MM.1S (cell line): ENCODE results near the gene MOCOS.
"Not testable (repeated sequence)": the region's sequence is repeated elsewhere in the genome, so short reads cannot be mapped to it uniquely, and the experiment has no call there.

Experiments used
- DNase-seq: peaks from one replicate; pipeline ENCODE4 v3.0.0-alpha.2; 2015
- H2AFZ ChIP-seq: fragments of 300-600 bp; sonication (generic); 2 replicates; pipeline ENCODE4 v1.6.0; 2016; ENCODE audit warnings: antibody characterized with exemption, low read length
- H3F3A ChIP-seq: fragments of 300-600 bp; sonication (generic); 2 replicates; pipeline ENCODE4 v1.6.1; 2016; ENCODE audit warnings: mild to moderate bottlenecking, antibody characterized with exemption, low read length, moderate library complexity, mixed read lengths; ENCODE audit not compliant: insufficient read depth
- H3K27ac ChIP-seq: fragments of 300-600 bp; sonication (generic); 2 replicates; pipeline ENCODE4 v1.5.1; 2016; ENCODE audit warnings: mild to moderate bottlenecking, low read length
- H3K27me3 ChIP-seq: fragments of 300-600 bp; sonication (generic); replicated peaks from 2 replicates; pipeline ENCODE4 v1.6.0; 2016; ENCODE audit warnings: low read length; ENCODE audit not compliant: insufficient read depth
- H3K36me3 ChIP-seq: fragments of 300-600 bp; sonication (generic); replicated peaks from 2 replicates; pipeline ENCODE4 v1.6.1; 2016; ENCODE audit warnings: mild to moderate bottlenecking, low read length, mixed read lengths; ENCODE audit not compliant: insufficient read depth
- H3K4me1 ChIP-seq: fragments of 300-600 bp; sonication (generic); 2 replicates; pipeline ENCODE4 v1.6.1; 2016; ENCODE audit warnings: low read length, mixed read lengths
- H3K4me2 ChIP-seq: fragments of 300-600 bp; sonication (generic); 2 replicates; pipeline ENCODE4 v1.6.0; 2016; ENCODE audit warnings: low read depth, low read length
- H3K4me3 ChIP-seq: fragments of 300-600 bp; sonication (generic); 2 replicates; pipeline ENCODE4 v1.5.1; 2016; ENCODE audit warnings: low read length, mixed read lengths
- H3K79me2 ChIP-seq: fragments of 300-600 bp; sonication (generic); 2 replicates; pipeline ENCODE4 v1.6.1; 2016; ENCODE audit warnings: mixed run types, low read length, mixed read lengths
- H3K9ac ChIP-seq: fragments of 300-600 bp; sonication (generic); 2 replicates; pipeline ENCODE4 v1.6.1; 2016; ENCODE audit warnings: low read length, mixed read lengths
- H3K9me2 ChIP-seq: fragments of 300-600 bp; sonication (generic); replicated peaks from 2 replicates; pipeline ENCODE4 v1.6.1; 2016; ENCODE audit warnings: mild to moderate bottlenecking, low read length, mixed read lengths; ENCODE audit not compliant: insufficient read depth
- H3K9me3 ChIP-seq: fragments of 300-600 bp; sonication (generic); replicated peaks from 2 replicates; pipeline ENCODE4 v1.6.1; 2016; ENCODE audit warnings: mild to moderate bottlenecking, low read length, mixed read lengths; ENCODE audit not compliant: insufficient read depth
- H4K20me1 ChIP-seq: fragments of 300-600 bp; sonication (generic); 2 replicates; pipeline ENCODE4 v1.6.1; 2016; ENCODE audit warnings: mild to moderate bottlenecking, low read length, moderate library complexity, mixed read lengths; ENCODE audit not compliant: insufficient read depth
- CTCF ChIP-seq: fragments of 300-600 bp; sonication (generic); IDR thresholded peaks from 2 replicates; pipeline ENCODE4 v1.5.1; 2016; ENCODE audit warnings: antibody characterized with exemption, low read length, mixed read lengths
- EZH2 ChIP-seq: fragments of 300-600 bp; sonication (generic); optimal IDR thresholded peaks from 2 replicates; pipeline ENCODE3; 2017; ENCODE audit warnings: low read depth, mild to moderate bottlenecking, antibody characterized with exemption, low read length, mixed read lengths
- EZH2phosphoT487 ChIP-seq: fragments of 300-600 bp; sonication (generic); IDR thresholded peaks from 2 replicates; pipeline ENCODE4 v1.6.1; 2018; ENCODE audit warnings: antibody characterized with exemption, low read length

Gene MOCOS

GRCh38 chr18:36160959-36161371 is 26.3 kb upstream of the MOCOS start:
- H3K9ac ChIP-seq: no peak overlapping the region
- peaks cover 14% of the 10 kb centered on the region; the same call in 1 of the 2 replicates for H3K36me3 ChIP-seq
- H3K9me2 ChIP-seq: no peaks in the 10 kb centered on the region
- no peak for TF ChIP-seq CTCF
- no peak for TF ChIP-seq EZH2
- no peak for TF ChIP-seq EZH2phosphoT487
- H2AFZ ChIP-seq: no peak overlapping the region
- 0 out of 2 replicates have a peak, but pooled peaks cover 2% of the 10 kb centered on the region for H3K4me1 ChIP-seq
- no peaks in the 10 kb centered on the region for H3K27me3 ChIP-seq
- H3K9me3 ChIP-seq: no peaks in the 10 kb centered on the region
- H4K20me1 ChIP-seq: no peaks in the 10 kb centered on the region
- no peak overlapping the region for H3K4me3 ChIP-seq
- H3K27ac ChIP-seq: no peak overlapping the region
- no peaks in the 10 kb centered on the region for H3F3A ChIP-seq
- no peak overlapping the region for H3K4me2 ChIP-seq
- DNase-seq: no peak
- no peaks in the 10 kb centered on the region for H3K79me2 ChIP-seq

DNA sequence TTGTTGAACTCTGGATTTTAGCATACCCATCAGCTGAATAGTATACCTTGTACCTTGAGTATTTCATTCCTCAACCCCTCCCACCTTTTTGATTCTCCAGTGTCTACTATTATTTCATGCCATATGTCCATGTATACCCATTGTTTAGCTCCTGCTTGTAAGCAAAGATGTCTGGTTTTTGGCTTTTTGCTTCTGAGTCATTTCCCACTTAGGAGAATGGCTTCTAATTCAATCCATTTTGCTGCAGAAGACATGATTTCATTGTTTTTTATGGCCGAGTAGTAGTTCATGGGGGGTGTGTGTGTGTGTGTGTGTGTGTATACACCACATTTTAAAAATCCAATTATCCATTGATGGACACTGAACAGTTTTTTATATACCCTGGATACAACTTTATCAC is 24.3 kb upstream of the MOCOS start:
- no peak for DNase-seq
- Histone ChIP-seq H3K79me2 (no peaks in the 10 kb centered on the region), H3K9me2 (no peaks in the 10 kb centered on the region)

GRCh38 chr18:36167692-36168218 is 19.5 kb upstream of the MOCOS start:
- Histone ChIP-seq H3K79me2 (no peaks in the 10 kb centered on the region), H3K9me3 (no peaks in the 10 kb centered on the region), H3K27me3 (no peaks in the 10 kb centered on the region), H3K36me3 (no peaks in the 10 kb centered on the region; the same call in 1 of the 2 replicates), H3K4me2 (no peak overlapping the region), H3F3A (no peaks in the 10 kb centered on the region), H3K4me3 (no peak overlapping the region), H2AFZ (no peak overlapping the region), H3K9me2 (no peaks in the 10 kb centered on the region), H3K9ac (no peak overlapping the region), H4K20me1 (no peaks in the 10 kb centered on the region), H3K27ac (no peak overlapping the region), H3K4me1 (no peaks in the 10 kb centered on the region)
- DNase-seq: no peak
- TF ChIP-seq CTCF (no peak), EZH2phosphoT487 (no peak), EZH2 (no peak)

More for the DNA sequence above, 24.3 kb upstream of the MOCOS start:
- Histone ChIP-seq H3F3A (no peaks in the 10 kb centered on the region), H4K20me1 (no peaks in the 10 kb centered on the region), H3K27me3 (no peaks in the 10 kb centered on the region), H3K9ac (no peak overlapping the region), H3K4me3 (no peak overlapping the region), H3K4me2 (no peak overlapping the region), H3K9me3 (no peaks in the 10 kb centered on the region), H3K27ac (no peak overlapping the region), H2AFZ (no peak overlapping the region), H3K36me3 (peaks cover 5% of the 10 kb centered on the region; the same call in 1 of the 2 replicates), H3K4me1 (0 out of 2 replicates have a peak, but pooled peaks cover 2% of the 10 kb centered on the region)
- TF ChIP-seq CTCF: no peak
- TF ChIP-seq EZH2: no peak
- no peak for TF ChIP-seq EZH2phosphoT487

DNA sequence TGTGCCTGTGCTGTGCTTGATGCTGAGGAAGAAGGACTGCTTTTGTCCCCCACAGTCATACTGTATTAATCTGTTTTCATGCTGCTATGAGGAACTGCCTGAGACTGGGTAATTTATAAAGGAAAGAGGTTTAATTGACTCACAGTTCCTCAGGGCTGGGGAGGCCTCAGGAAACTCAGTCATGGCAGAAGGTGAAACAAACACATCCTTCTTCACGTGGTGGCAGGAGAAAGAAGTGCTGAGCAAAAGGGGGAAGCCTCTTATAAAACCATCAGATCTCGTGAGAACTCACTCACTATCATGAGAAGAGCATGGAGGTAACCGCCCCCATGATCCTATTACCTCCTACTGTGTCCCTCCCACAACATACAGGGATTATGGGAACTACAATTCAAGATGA is 19.0 kb upstream of the MOCOS start:
- not testable (repeated sequence) for DNase-seq, H3F3A ChIP-seq, H4K20me1 ChIP-seq, H3K4me3 ChIP-seq, H3K9me2 ChIP-seq, H3K27ac ChIP-seq, H3K9ac ChIP-seq, H3K27me3 ChIP-seq, H2AFZ ChIP-seq, H3K79me2 ChIP-seq, H3K9me3 ChIP-seq, H3K36me3 ChIP-seq, H3K4me1 ChIP-seq, H3K4me2 ChIP-seq
